ENCODE results near the gene MSI2.

The MSI2 gene

GRCh38 chr17:57305908-57306504, 49.7 kb downstream of the MSI2 start:
- DNase-seq (ENCODE audit: low read depth in 1 of 2, low spot score in 1 of 2) = peak in 1 of 2 experiments; percentile 27
- no peak for TF ChIP-seq JUND (IDR thresholded peaks at IDR 0.05; ENCODE audit: low read depth)
- in situ Hi-C loops (cut with HindIII; ENCODE audit: low pct_unique_long_range_greater_than_20kb, low sequenced_read_pairs) = no loop called here

- DNase-seq (ENCODE audit: low read depth in 1 of 2, low spot score in 1 of 2) = no peak
- in situ Hi-C loops (cut with HindIII; ENCODE audit: low pct_unique_long_range_greater_than_20kb, low sequenced_read_pairs) = no loop called here
These were observed 52.3 kb downstream of the MSI2 start for GRCh38 chr17:57308543-57309186.

GRCh38 chr17:57309479-57309878, 53.2 kb downstream of the MSI2 start:
- DNase-seq (ENCODE audit: low read depth in 1 of 2, low spot score in 1 of 2) = peak; percentile 61 to 67
- in situ Hi-C loops (cut with HindIII; ENCODE audit: low pct_unique_long_range_greater_than_20kb, low sequenced_read_pairs) = no loop called here
- no peak for TF ChIP-seq JUND (IDR thresholded peaks at IDR 0.05; ENCODE audit: low read depth)

More at GRCh38 chr17:57308543-57309186, 52.3 kb downstream of the MSI2 start:
- no peak for TF ChIP-seq JUND (IDR thresholded peaks at IDR 0.05; ENCODE audit: low read depth)

- no peak for TF ChIP-seq JUND (IDR thresholded peaks at IDR 0.05; ENCODE audit: low read depth)
- no peak for DNase-seq (ENCODE audit: low read depth in 1 of 2, low spot score in 1 of 2)
These were observed 55.2 kb downstream of the MSI2 start for GRCh38 chr17:57311281-57312216.

GRCh38 chr17:57312242-57312641, 55.9 kb downstream of the MSI2 start:
- in situ Hi-C loops (cut with HindIII; ENCODE audit: low pct_unique_long_range_greater_than_20kb, low sequenced_read_pairs) = no loop called here
- DNase-seq (ENCODE audit: low read depth in 1 of 2, low spot score in 1 of 2) = no peak
- no peak for TF ChIP-seq JUND (IDR thresholded peaks at IDR 0.05; ENCODE audit: low read depth)

More at GRCh38 chr17:57311281-57312216, 55.2 kb downstream of the MSI2 start:
- in situ Hi-C loops (cut with HindIII; ENCODE audit: low pct_unique_long_range_greater_than_20kb, low sequenced_read_pairs) = no loop called here

- no peak for TF ChIP-seq JUND (IDR thresholded peaks at IDR 0.05; ENCODE audit: low read depth)
- in situ Hi-C loops (cut with HindIII; ENCODE audit: low pct_unique_long_range_greater_than_20kb, low sequenced_read_pairs) = no loop called here
- no peak for DNase-seq (ENCODE audit: low read depth in 1 of 2, low spot score in 1 of 2)
These were observed 56.9 kb downstream of the MSI2 start for GRCh38 chr17:57313097-57313835.

GRCh38 chr17:57315061-57316015, 59.0 kb downstream of the MSI2 start:
- DNase-seq (ENCODE audit: low read depth in 1 of 2, low spot score in 1 of 2) = peak; percentile 31 to 58
- TF ChIP-seq JUND (IDR thresholded peaks at IDR 0.05; ENCODE audit: low read depth) = no peak
- in situ Hi-C loops (cut with HindIII; ENCODE audit: low pct_unique_long_range_greater_than_20kb, low sequenced_read_pairs) = no loop called here

- DNase-seq (ENCODE audit: low read depth in 1 of 2, low spot score in 1 of 2) = no peak
- no peak for TF ChIP-seq JUND (IDR thresholded peaks at IDR 0.05; ENCODE audit: low read depth)
- in situ Hi-C loops (cut with HindIII; ENCODE audit: low pct_unique_long_range_greater_than_20kb, low sequenced_read_pairs) = no loop called here
These were observed 60.0 kb downstream of the MSI2 start for GRCh38 chr17:57316361-57316760.

- TF ChIP-seq JUND (IDR thresholded peaks at IDR 0.05; ENCODE audit: low read depth) = no peak
- DNase-seq (ENCODE audit: low read depth in 1 of 2, low spot score in 1 of 2) = no peak
These were observed 60.8 kb downstream of the MSI2 start for GRCh38 chr17:57317079-57317478.

GRCh38 chr17:57318913-57319312, 62.6 kb downstream of the MSI2 start:
- no peak for TF ChIP-seq JUND (IDR thresholded peaks at IDR 0.05; ENCODE audit: low read depth)
- no peak for DNase-seq (ENCODE audit: low read depth in 1 of 2, low spot score in 1 of 2)
- in situ Hi-C loops (cut with HindIII; ENCODE audit: low pct_unique_long_range_greater_than_20kb, low sequenced_read_pairs) = no loop called here

More at GRCh38 chr17:57317079-57317478, 60.8 kb downstream of the MSI2 start:
- in situ Hi-C loops (cut with HindIII; ENCODE audit: low pct_unique_long_range_greater_than_20kb, low sequenced_read_pairs) = no loop called here

- TF ChIP-seq JUND (IDR thresholded peaks at IDR 0.05; ENCODE audit: low read depth) = no peak
- no peak for DNase-seq (ENCODE audit: low read depth in 1 of 2, low spot score in 1 of 2)
- in situ Hi-C loops (cut with HindIII; ENCODE audit: low pct_unique_long_range_greater_than_20kb, low sequenced_read_pairs) = no loop called here
These were observed 63.5 kb downstream of the MSI2 start for GRCh38 chr17:57319806-57320205.
